HG03460 (cell line): ENCODE data around the gene PHKA1.
"Not testable (repeated sequence)": the region's sequence is repeated elsewhere in the genome, so short reads cannot be mapped to it uniquely, and the experiment has no call there.

Source experiments
- ATAC-seq: cut with Tn5 transposase; IDR thresholded peaks from one replicate; pipeline ENCODE4 v1.9.1; 2021; ENCODE audit not compliant: unreplicated experiment

Gene PHKA1

DNA sequence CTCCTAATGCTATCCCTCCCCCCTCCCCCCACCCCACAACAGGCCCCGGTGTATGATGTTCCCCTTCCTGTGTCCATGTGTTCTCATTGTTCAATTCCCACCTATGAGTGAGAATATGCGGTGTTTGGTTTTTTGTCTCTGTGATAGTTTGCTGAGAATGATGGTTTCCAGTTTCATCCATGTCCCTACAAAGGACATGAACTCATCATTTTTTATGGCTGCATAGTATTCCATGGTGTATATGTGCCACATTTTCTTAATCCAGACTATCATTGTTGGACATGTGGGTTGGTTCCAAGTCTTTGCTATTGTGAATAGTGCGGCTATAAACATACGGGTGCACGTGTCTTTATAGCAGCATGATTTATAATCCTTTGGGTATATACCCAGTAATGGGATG is 44.6 kb downstream of the PHKA1 start:
- not testable (repeated sequence) for ATAC-seq

DNA sequence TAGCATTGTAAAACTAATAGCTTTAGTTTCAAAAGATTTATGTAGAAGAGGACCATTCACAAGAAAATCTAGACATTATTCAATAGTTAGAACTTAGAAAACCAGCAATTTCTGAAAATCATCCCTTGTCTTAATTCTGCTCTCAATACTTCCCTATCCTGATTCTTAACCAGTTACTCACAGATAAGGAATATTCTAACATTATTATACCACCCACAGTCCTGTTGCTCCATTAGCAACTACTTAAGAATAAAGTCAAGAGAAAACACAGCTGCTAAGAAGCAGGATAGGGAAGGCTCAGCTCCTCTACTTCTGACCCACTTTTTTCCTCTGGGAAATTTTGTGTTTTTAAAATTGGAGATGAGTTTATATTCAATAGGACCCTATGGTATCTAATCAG is 47.7 kb downstream of the PHKA1 start:
- ATAC-seq = no peak

DNA sequence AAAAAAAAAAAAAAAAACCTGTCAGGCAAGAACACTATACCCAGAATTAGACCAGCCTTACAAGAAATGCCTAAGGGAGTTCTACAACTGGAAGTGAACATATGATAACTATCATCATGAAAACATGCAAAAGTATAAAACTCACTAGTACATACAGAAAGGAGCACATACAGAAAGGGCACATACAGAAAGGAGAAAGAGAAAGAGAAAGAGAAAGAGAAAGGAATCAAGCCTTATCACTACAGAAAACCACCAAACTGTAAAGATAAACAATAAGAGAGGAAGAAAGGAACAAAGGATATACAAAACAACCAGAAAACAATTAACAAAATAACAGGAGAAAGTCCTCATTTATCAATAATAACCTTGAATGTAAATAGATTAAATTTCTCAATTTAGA is 50.4 kb downstream of the PHKA1 start:
- no peak for ATAC-seq

- no peak for ATAC-seq
These were observed 51.9 kb downstream of the PHKA1 start for GRCh38 chrX:72662020-72662747.

DNA sequence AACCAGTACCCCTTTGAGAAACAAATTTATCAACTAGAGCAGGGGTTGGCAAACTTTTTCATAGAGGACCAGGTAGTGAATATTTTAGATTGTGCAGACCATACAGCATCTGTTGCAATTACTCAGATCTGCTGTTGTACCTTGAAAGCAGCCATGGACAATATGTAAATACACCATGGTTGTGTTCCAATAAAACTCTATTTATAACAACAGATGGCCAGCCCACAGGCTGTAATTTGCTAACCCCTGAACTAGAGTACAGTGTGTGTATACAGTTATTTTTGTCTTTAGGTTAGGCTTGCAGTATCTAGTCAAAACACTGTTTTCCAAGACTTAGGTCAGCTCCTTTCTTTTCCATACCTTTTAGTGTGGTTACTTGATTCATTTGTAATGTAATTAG is 54.4 kb downstream of the PHKA1 start:
- ATAC-seq = no peak

GRCh38 chrX:72652082-72652481 is 62.0 kb downstream of the PHKA1 start:
- ATAC-seq = no peak

DNA sequence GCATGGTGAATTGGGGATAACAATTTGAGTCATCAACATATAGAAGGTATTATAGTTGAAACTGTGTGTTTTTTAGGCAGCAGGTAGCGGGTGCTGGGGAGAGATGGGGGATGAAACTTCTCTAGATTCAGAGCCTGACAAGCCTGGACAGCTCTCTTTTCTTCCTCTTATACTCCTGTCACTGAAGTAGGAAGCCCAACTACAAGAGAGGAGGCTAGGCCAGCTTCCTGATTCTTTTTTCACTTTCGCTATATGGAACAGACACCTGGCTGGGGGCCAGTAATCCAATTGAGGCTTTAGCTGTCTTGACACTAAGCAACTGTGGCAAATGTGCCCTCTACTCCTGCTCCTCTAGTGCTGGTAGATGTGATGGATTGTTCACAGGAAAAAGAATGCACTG is 69.2 kb downstream of the PHKA1 start:
- no peak for ATAC-seq

DNA sequence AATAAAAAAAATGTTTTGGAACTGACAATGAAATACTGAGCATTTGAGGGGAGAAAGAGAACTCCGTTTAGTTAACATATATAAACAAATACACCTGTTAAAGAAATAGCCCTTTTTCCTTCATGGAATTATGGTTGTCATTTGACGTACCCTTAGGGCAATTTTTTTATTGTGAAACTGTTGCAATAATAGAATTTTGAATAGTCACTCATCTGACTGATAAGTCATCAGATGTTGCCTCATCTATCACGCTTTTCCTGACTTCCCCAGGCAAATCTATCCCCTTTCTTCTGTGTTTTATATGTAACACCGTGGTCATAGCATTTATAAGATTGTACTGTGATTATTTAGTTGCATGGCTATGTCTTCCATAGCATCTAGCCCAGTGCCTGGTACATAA is 72.5 kb downstream of the PHKA1 start:
- no peak for ATAC-seq

- ATAC-seq = no peak
These were observed 78.2 kb downstream of the PHKA1 start for GRCh38 chrX:72635930-72636329.

GRCh38 chrX:72634331-72634730 is 79.8 kb downstream of the PHKA1 start:
- ATAC-seq = no peak

- ATAC-seq = no peak
These were observed 83.9 kb downstream of the PHKA1 start for GRCh38 chrX:72630185-72630584.

DNA sequence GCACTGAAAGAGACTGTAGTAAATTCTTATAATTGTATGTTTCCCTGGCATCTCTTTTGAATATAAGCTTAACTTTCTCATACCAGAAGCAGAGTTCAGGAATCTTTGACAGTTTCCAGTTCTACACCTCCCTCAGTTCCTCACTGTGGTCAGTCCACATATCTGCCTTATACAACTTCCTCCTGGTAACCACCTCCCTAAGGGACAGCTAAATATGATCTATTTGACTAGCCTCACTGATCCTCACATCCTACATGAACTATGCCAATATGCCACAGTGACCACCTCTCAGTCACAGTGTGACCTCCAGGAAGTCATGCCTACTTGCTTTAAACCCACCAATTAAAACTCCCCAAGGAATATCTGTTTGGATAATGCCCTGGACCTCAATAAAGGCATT is 89.9 kb downstream of the PHKA1 start:
- ATAC-seq = no peak

- ATAC-seq = peak; percentile 78
These were observed 92.3 kb downstream of the PHKA1 start for GRCh38 chrX:72621625-72622485.

GRCh38 chrX:72621163-72621562 is 92.9 kb downstream of the PHKA1 start:
- no peak for ATAC-seq

DNA sequence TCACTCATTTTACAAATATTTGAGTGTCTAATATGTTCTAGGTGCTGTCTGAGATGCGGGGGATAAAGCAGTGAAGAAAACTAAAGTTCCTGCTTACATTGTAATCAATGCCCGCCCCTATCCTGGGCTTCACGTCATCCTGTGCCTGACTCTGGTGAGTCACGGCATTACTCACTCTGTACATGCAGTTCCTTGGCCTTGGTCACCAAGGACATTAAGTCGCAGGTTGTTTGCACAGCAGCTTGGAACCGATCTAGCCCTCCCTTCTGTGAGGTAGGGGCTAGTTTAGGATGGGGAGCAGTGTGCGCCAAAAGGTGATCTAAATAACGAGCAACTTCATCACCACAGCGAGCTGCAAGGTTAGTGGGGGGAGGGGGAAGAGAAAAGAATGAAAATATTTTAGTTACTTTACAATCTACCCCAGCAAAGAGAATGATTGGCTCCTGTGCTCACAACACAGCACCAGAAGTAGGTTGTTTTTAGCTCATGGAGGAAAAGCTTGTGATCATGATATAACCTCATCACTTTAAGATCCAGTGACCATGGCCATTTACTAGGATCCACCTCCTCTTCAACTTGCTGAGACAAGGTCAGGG is 93.5 kb downstream of the PHKA1 start:
- ATAC-seq = no peak

GRCh38 chrX:72609313-72609712 is 104.8 kb downstream of the PHKA1 start:
- ATAC-seq = no peak

DNA sequence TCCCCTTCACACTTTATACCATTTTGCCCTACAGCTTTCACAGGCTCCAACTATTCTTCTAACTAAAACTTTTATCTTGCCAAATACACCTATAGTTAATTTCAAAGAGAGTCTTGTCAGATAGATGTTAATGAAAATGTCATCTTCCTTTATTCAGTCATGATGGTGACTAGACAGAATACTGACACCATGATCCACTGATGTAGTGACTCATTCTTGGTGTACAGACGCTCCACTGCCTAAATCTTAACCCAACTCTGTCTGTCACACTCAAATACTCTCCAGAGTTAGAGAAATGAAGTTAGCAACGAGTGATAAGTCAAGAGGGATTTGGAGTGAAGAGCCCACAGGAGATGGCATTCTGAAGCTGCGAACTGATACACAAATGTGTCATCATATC is 109.4 kb downstream of the PHKA1 start:
- no peak for ATAC-seq

DNA sequence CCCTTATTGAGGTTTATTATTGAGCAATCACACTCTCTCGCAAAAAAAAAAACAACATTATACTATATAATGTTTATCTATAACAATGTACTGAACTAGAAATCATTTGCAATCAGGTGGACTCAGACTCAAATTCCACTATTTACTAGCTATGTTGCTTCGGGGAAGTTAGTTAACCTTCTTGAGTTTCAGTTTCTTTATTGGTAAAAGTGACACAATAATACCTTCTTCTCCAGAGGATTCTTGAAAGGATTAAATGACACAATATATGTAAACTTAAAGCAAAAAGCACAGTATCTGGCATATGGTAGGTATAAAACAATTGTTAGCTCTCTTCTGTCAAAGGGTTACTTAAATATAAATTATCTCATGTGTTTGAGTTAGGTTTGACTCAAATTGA is 110.0 kb downstream of the PHKA1 start:
- no peak for ATAC-seq

- not testable (repeated sequence) for ATAC-seq
These were observed 123.1 kb downstream of the PHKA1 start for GRCh38 chrX:72591038-72591437.

- no peak for ATAC-seq
These were observed 129.9 kb downstream of the PHKA1 start for GRCh38 chrX:72584163-72584562.

- ATAC-seq = no peak
These were observed 137.8 kb downstream of the PHKA1 start for GRCh38 chrX:72576141-72576894.
